MV-4-11 (cell line): ENCODE results near the gene CDC16.
"Not testable (repeated sequence)": the region's sequence is repeated elsewhere in the genome, so short reads cannot be mapped to it uniquely, and the experiment has no call there.

ENCODE experiments used
- DNase-seq: peaks from one replicate; lab custom pipeline; 2025; lab: John Stamatoyannopoulos, UW

CDC16 gene

GRCh38 chr13:114234645-114235421 is at the start of gene CDC16:
Gene CDC16 (plus strand): TSS chr13:114234897. CDS start chr13:114235085, 188 bp downstream.
- peak; percentile 89 for DNase-seq

- DNase-seq: no peak
These were observed 49.3 kb upstream of the CDC16 start for GRCh38 chr13:114185182-114185971.

GRCh38 chr13:114194853-114195252 is 39.8 kb upstream of the CDC16 start:
- DNase-seq: no peak

- no peak for DNase-seq
These were observed 38.1 kb upstream of the CDC16 start for GRCh38 chr13:114196629-114197028.

- no peak for DNase-seq
These were observed 36.1 kb upstream of the CDC16 start for GRCh38 chr13:114198556-114198955.

GRCh38 chr13:114199526-114199925 is 35.2 kb upstream of the CDC16 start:
- not testable (repeated sequence) for DNase-seq

GRCh38 chr13:114199954-114200353 is 34.7 kb upstream of the CDC16 start:
- DNase-seq: no peak

GRCh38 chr13:114200399-114200911 is 34.2 kb upstream of the CDC16 start:
- no peak for DNase-seq

- no peak for DNase-seq
These were observed 32.1 kb upstream of the CDC16 start for GRCh38 chr13:114202581-114202980.

- DNase-seq: no peak
These were observed 31.2 kb upstream of the CDC16 start for GRCh38 chr13:114203536-114203935.

- DNase-seq: no peak
These were observed 29.8 kb upstream of the CDC16 start for GRCh38 chr13:114204894-114205293.

- DNase-seq: no peak
These were observed 26.6 kb upstream of the CDC16 start for GRCh38 chr13:114208134-114208533.

- no peak for DNase-seq
These were observed 23.1 kb upstream of the CDC16 start for GRCh38 chr13:114211446-114212157.

- no peak for DNase-seq
These were observed 22.6 kb upstream of the CDC16 start for GRCh38 chr13:114212158-114212495.

GRCh38 chr13:114213980-114214379 is 20.7 kb upstream of the CDC16 start:
- DNase-seq: no peak

- peak; percentile 44 for DNase-seq
These were observed 15.3 kb upstream of the CDC16 start for GRCh38 chr13:114219392-114219791.

GRCh38 chr13:114222461-114222968 is 12.2 kb upstream of the CDC16 start:
- peak; percentile 94 for DNase-seq

GRCh38 chr13:114224201-114224600 is 10.5 kb upstream of the CDC16 start:
- DNase-seq: no peak

GRCh38 chr13:114225610-114226009 is 9.1 kb upstream of the CDC16 start:
- no peak for DNase-seq

- no peak for DNase-seq
These were observed 8.6 kb upstream of the CDC16 start for GRCh38 chr13:114226088-114226487.

- DNase-seq: peak; percentile 70
These were observed 7.9 kb upstream of the CDC16 start for GRCh38 chr13:114226699-114227323.

- DNase-seq: no peak
These were observed 7.2 kb upstream of the CDC16 start for GRCh38 chr13:114227528-114227927.
